Endothelial cell (in vitro differentiated cells): ENCODE measurements around the gene POMGNT2. TPM values are rescaled to one million over a fixed set of nuclear protein-coding genes. Genes with fewer than 3 reads are reported as not detected.

ENCODE experiments used
- DNase-seq: peaks from one replicate; pipeline ENCODE4 v3.0.0; 2021; ENCODE audit warnings: low spot score
- H3K27ac Mint-ChIP-seq: one replicate; pipeline ENCODE4 v1.8.0; 2021; ENCODE audit warnings: mixed read lengths, inconsistent platforms; ENCODE audit not compliant: unreplicated experiment
- H3K27me3 Mint-ChIP-seq: one replicate; pipeline ENCODE4 v1.8.0; 2021; ENCODE audit warnings: mild to moderate bottlenecking, moderate library complexity, mixed read lengths, inconsistent platforms; ENCODE audit not compliant: unreplicated experiment
- H3K36me3 Mint-ChIP-seq: one replicate; pipeline ENCODE4 v1.8.0; 2021; ENCODE audit warnings: mild to moderate bottlenecking, low read depth, mixed read lengths, inconsistent platforms; ENCODE audit not compliant: unreplicated experiment
- H3K4me1 Mint-ChIP-seq: one replicate; pipeline ENCODE4 v1.8.0; 2021; ENCODE audit warnings: mild to moderate bottlenecking, mixed read lengths, inconsistent platforms; ENCODE audit not compliant: unreplicated experiment
- H3K4me3 Mint-ChIP-seq: one replicate; pipeline ENCODE4 v1.8.0; 2021; ENCODE audit warnings: mild to moderate bottlenecking, mixed read lengths, inconsistent platforms; ENCODE audit not compliant: unreplicated experiment
- H3K9me3 Mint-ChIP-seq: one replicate; pipeline ENCODE4 v1.8.0; 2021; ENCODE audit warnings: mixed read lengths, inconsistent platforms; ENCODE audit not compliant: unreplicated experiment
- total RNA-seq: library from RNA; stranded (reverse); fragmentation: NEBNext Ultra II Directional; extraction: Animal tissue kit (Norgen Biotek cat#: 25700); gene quantifications from one replicate; pipeline ENCODE4 v1.2.1, GENCODE V29; 2021; ENCODE audit not compliant: unreplicated experiment
- TF ChIP-seq, protein P1 (sequence below): fragments of 200-600 bp; sonication (generic); IDR thresholded peaks from one replicate; pipeline ENCODE4 v1.5.0; 2021; ENCODE audit warnings: antibody characterized with exemption; ENCODE audit not compliant: unreplicated experiment

POMGNT2 gene
- total RNA-seq, 1 donor from 2014 or later, result 12.1 TPM

DNA sequence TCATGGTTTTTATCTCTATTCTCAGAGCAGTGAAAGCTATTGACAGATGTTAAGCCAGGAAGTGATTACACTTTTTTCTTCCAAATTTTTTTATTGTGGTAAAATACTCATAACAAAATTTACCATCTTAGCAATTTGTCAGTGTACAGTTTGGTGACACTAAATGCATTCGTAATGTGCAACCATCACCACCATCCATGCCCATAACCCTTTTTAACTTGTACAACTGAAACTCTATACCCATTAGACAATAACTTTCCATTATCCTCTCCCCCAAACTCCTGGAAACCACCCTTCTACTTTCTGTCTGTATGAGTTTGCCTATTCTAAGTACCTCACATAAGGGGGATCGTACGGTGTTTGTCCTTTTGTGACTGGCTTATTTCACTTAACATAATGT lies 15.1 kb upstream of the POMGNT2 start:
- Mint-ChIP-seq H3K36me3 (no peaks in the 10 kb centered on the region), H3K4me1 (peaks cover 6% of the 10 kb centered on the region), H3K27ac (no peak overlapping the region), H3K4me3 (no peak overlapping the region), H3K27me3 (no peaks in the 10 kb centered on the region), H3K9me3 (no peaks in the 10 kb centered on the region)
- DNase-seq, result no peak
- TF ChIP-seq, protein P1, sequence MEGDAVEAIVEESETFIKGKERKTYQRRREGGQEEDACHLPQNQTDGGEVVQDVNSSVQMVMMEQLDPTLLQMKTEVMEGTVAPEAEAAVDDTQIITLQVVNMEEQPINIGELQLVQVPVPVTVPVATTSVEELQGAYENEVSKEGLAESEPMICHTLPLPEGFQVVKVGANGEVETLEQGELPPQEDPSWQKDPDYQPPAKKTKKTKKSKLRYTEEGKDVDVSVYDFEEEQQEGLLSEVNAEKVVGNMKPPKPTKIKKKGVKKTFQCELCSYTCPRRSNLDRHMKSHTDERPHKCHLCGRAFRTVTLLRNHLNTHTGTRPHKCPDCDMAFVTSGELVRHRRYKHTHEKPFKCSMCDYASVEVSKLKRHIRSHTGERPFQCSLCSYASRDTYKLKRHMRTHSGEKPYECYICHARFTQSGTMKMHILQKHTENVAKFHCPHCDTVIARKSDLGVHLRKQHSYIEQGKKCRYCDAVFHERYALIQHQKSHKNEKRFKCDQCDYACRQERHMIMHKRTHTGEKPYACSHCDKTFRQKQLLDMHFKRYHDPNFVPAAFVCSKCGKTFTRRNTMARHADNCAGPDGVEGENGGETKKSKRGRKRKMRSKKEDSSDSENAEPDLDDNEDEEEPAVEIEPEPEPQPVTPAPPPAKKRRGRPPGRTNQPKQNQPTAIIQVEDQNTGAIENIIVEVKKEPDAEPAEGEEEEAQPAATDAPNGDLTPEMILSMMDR, result no peak

GRCh38 chr3:43117257-43117656 lies 11.4 kb upstream of the POMGNT2 start:
- Mint-ChIP-seq H3K36me3 (no peaks in the 10 kb centered on the region), H3K4me1 (peaks cover 21% of the 10 kb centered on the region), H3K4me3 (no peak overlapping the region), H3K9me3 (no peaks in the 10 kb centered on the region), H3K27me3 (no peaks in the 10 kb centered on the region), H3K27ac (no peak overlapping the region)
- TF ChIP-seq, protein P1, result no peak
- no peak for DNase-seq

- H3K4me1 Mint-ChIP-seq, result peaks cover 14% of the 10 kb centered on the region
- TF ChIP-seq, protein P1, result no peak
- H3K27me3 Mint-ChIP-seq, result no peaks in the 10 kb centered on the region
- no peak overlapping the region for H3K4me3 Mint-ChIP-seq
- no peaks in the 10 kb centered on the region for H3K36me3 Mint-ChIP-seq
- no peak overlapping the region for H3K27ac Mint-ChIP-seq
- no peaks in the 10 kb centered on the region for H3K9me3 Mint-ChIP-seq
- DNase-seq, result no peak
Observed at GRCh38 chr3:43113671-43114070, 7.8 kb upstream of the POMGNT2 start.

GRCh38 chr3:43106293-43106628 lies 382 bp upstream of the POMGNT2 start:
- Mint-ChIP-seq H3K36me3 (peaks cover 4% of the 10 kb centered on the region), H3K27ac (no peak overlapping the region), H3K27me3 (peaks cover 8% of the 10 kb centered on the region), H3K9me3 (no peaks in the 10 kb centered on the region), H3K4me3 (peak overlapping the region; percentile 83), H3K4me1 (peaks cover 2% of the 10 kb centered on the region)
- DNase-seq, result no peak
- TF ChIP-seq, protein P1, result no peak

- Mint-ChIP-seq H3K27me3 (peaks cover 8% of the 10 kb centered on the region), H3K4me3 (peak overlapping the region; percentile 69), H3K4me1 (peaks cover 2% of the 10 kb centered on the region), H3K9me3 (no peaks in the 10 kb centered on the region), H3K27ac (no peak overlapping the region), H3K36me3 (peaks cover 4% of the 10 kb centered on the region)
- TF ChIP-seq, protein P1, result no peak
- no peak for DNase-seq
Observed at GRCh38 chr3:43104660-43105595, 951 bp downstream of the POMGNT2 start.
